Naive thymus-derived CD4-positive, alpha-beta T cell (primary cell): ENCODE data around the gene CCL13. TPM values are rescaled to one million over a fixed set of nuclear protein-coding genes. Genes with fewer than 3 reads are reported as not detected.

Experiments
- ATAC-seq: fragments of 150-1000 bp; cut with Tn5 transposase; 2 replicates; pipeline ENCODE4 v1.10.0; 2021; ENCODE audit warnings: mild to moderate bottlenecking, moderate library complexity
- CTCF ChIA-PET: fragments of 350-600 bp; sonication (Branson Sonifier 250); formaldehyde crosslinking; loops from one replicate; lab custom pipeline; 2021; ENCODE audit warnings: antibody characterized with exemption; lab: Charles Lee
- POLR2A ChIA-PET: fragments of 350-600 bp; sonication (Branson Sonifier 250); formaldehyde crosslinking; loops from one replicate; lab custom pipeline; 2021; ENCODE audit warnings: antibody characterized with exemption, inconsistent platforms; lab: Charles Lee
- DNase-seq, 9 donors: peaks; one replicate each; pipeline versions ENCODE4 v3.0.0 to v3.0.0-alpha.2; 2020 to 2022; ENCODE audit warnings: mixed read lengths in 1 of 9
- H3K27ac ChIP-seq: one replicate; pipeline ENCODE4 v1.7.0; 2013; ENCODE audit warnings: mild to moderate bottlenecking, low read depth, low read length, moderate library complexity
- H3K27me3 ChIP-seq, 2 donors: one replicate each; pipeline ENCODE4 v1.7.0; 2013; ENCODE audit warnings: low read length in 2 of 2, mild to moderate bottlenecking in 2 of 2, moderate library complexity in 2 of 2; ENCODE audit not compliant: control insufficient read depth in 2 of 2, insufficient read depth in 2 of 2
- H3K36me3 ChIP-seq, 3 experiments: 1 replicate in 2 of 3; 2 replicates in 1 of 3; pipeline ENCODE4 v1.7.0; 2013; ENCODE audit warnings: low read length in 3 of 3, mild to moderate bottlenecking in 3 of 3, moderate library complexity in 1 of 3; ENCODE audit not compliant: insufficient read depth in 3 of 3, control insufficient read depth in 2 of 3
- H3K4me1 ChIP-seq, 2 donors: one replicate each; pipeline ENCODE4 v1.7.0; 2013; ENCODE audit warnings: low read length in 2 of 2, mild to moderate bottlenecking in 2 of 2, moderate library complexity in 1 of 2; ENCODE audit not compliant: control insufficient read depth in 2 of 2, insufficient read depth in 2 of 2
- H3K4me3 ChIP-seq: 2 replicates; pipeline ENCODE4 v1.7.0; 2013; ENCODE audit warnings: mild to moderate bottlenecking, low read length
- H3K9me3 ChIP-seq, 3 experiments: 1 replicate in 2 of 3; 2 replicates in 1 of 3; pipeline ENCODE4 v1.7.0; 2013; ENCODE audit warnings: low read length in 3 of 3; ENCODE audit not compliant: control insufficient read depth in 2 of 3
- H3K27ac Mint-ChIP-seq, 9 donors: one replicate each; pipeline ENCODE4 v1.8.0; 2020 to 2022; ENCODE audit warnings: mixed read lengths in 9 of 9, mild to moderate bottlenecking in 8 of 9, moderate library complexity in 5 of 9, inconsistent platforms in 2 of 9
- H3K27me3 Mint-ChIP-seq, 5 donors: one replicate each; pipeline ENCODE4 v1.8.0; 2021 to 2022; ENCODE audit warnings: mixed read lengths in 5 of 5, mild to moderate bottlenecking in 1 of 5
- H3K36me3 Mint-ChIP-seq, 5 donors: one replicate each; pipeline ENCODE4 v1.8.0; 2020 to 2022; ENCODE audit warnings: mixed read lengths in 5 of 5, mild to moderate bottlenecking in 3 of 5, inconsistent platforms in 1 of 5
- H3K4me1 Mint-ChIP-seq, 7 donors: one replicate each; pipeline ENCODE4 v1.8.0; 2020 to 2022; ENCODE audit warnings: mixed read lengths in 7 of 7, mild to moderate bottlenecking in 3 of 7, inconsistent platforms in 1 of 7
- H3K4me3 Mint-ChIP-seq, 10 donors: one replicate each; pipeline ENCODE4 v1.8.0; 2020 to 2022; ENCODE audit warnings: mild to moderate bottlenecking in 10 of 10, mixed read lengths in 10 of 10, moderate library complexity in 6 of 10, inconsistent platforms in 2 of 10
- H3K9me3 Mint-ChIP-seq, 11 donors: one replicate each; pipeline ENCODE4 v1.8.0; 2020 to 2022; ENCODE audit warnings: mixed read lengths in 11 of 11, mild to moderate bottlenecking in 4 of 11, inconsistent platforms in 1 of 11, moderate library complexity in 1 of 11
- intact Hi-C, 2 donors: fragments of 100-400 bp; cut with micrococcal nuclease; formaldehyde crosslinking; loops; one replicate each; pipeline ENCODE4 v1.15.1; 2023
- polyA plus RNA-seq, 2 donors: library from polyadenylated mRNA; unstranded; fragments of 300-500 nt; fragmentation: Illumina TruSeq; gene quantifications; one replicate each; pipeline ENCODE4 v1.2.3, GENCODE V29; 2021
- total RNA-seq, 6 experiments: library from RNA in 5 of 6; stranded (reverse) in 5 of 6; gene quantifications; 1 replicate in 5 of 6; 2 replicates in 1 of 6; pipeline ENCODE4 v1.2.3 and lab custom pipeline; 2021 to 2026

The CCL13 gene
- total and polyA plus RNA-seq, 7 experiments from 2014 or later: not detected

GRCh38 chr17:34379868-34380267 is 23.6 kb downstream of the CCL13 start:
- no peak overlapping the region for H3K27ac ChIP-seq
- no peaks in the 10 kb centered on the region for H3K9me3 ChIP-seq
- ChIA-PET CTCF (no interaction called here), POLR2A (no interaction called here)
- no peaks in the 10 kb centered on the region for H3K36me3 ChIP-seq
- no peak overlapping the region for H3K27ac Mint-ChIP-seq
- no peaks in the 10 kb centered on the region for H3K27me3 ChIP-seq
- peak overlapping the region in 1 of 10 donors; percentile 64 for H3K4me3 Mint-ChIP-seq
- peaks cover 7 to 18% (median 7%) of the 10 kb centered on the region in 5 donors for H3K27me3 Mint-ChIP-seq
- H3K9me3 Mint-ChIP-seq: no peaks in the 10 kb centered on the region
- peaks cover 0 to 3% (median 0%) of the 10 kb centered on the region in 5 donors for H3K36me3 Mint-ChIP-seq
- H3K4me1 ChIP-seq: no peaks in the 10 kb centered on the region
- DNase-seq (no peak), ATAC-seq (no peak)
- intact Hi-C loops: no loop called here
- H3K4me1 Mint-ChIP-seq: peaks cover 0 to 62% (median 13%) of the 10 kb centered on the region in 7 donors
- H3K4me3 ChIP-seq: no peak overlapping the region

DNA sequence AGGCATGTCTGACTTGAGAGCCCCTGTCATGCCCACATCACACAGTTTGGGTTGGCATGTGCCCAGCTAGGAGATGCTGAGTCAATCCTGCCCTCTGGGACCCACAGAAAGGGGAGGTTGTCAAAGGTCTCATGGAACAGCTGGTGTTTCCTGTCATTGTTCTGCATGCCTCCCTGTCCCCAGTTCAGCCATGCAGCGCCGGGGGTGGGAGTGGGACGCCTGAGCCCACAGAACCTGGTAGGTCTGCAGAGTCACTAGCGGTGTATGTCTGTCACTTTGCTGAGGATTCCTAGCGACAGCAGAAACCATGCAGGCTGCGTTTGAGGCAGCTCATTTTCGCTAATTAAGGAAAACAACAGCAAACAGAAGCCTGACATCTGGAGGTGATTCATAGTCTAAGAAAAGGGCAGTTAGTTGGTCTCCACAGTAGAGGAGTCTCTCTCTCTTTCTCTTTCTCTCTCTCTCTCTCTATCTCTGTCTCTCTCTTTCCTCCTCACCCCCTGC is 26.4 kb downstream of the CCL13 start:
- H3K27ac ChIP-seq: no peak overlapping the region
- Mint-ChIP-seq H3K4me3 (peak overlapping the region in 2 of 10 donors; percentile 24 to 26), H3K27me3 (peaks cover 20 to 28% (median 25%) of the 10 kb centered on the region in 5 donors), H3K9me3 (no peaks in the 10 kb centered on the region), H3K27ac (peak overlapping the region in 2 of 9 donors; percentile 2 to 56), H3K36me3 (no peaks in the 10 kb centered on the region), H3K4me1 (peaks cover 0 to 60% (median 13%) of the 10 kb centered on the region in 7 donors)
- ChIA-PET CTCF (no interaction called here), POLR2A (no interaction called here)
- H3K4me3 ChIP-seq: no peak overlapping the region
- DNase-seq (peak in 1 of 9 donors; percentile 55), ATAC-seq (no peak)
- H3K27me3 ChIP-seq: peaks cover 0 to 3% of the 10 kb centered on the region in 2 donors
- no peaks in the 10 kb centered on the region for H3K36me3 ChIP-seq
- H3K4me1 ChIP-seq: no peaks in the 10 kb centered on the region
- intact Hi-C loops: no loop called here
- H3K9me3 ChIP-seq: no peaks in the 10 kb centered on the region

- Mint-ChIP-seq H3K36me3 (no peaks in the 10 kb centered on the region), H3K27ac (peak overlapping the region in 2 of 9 donors; percentile 2 to 56), H3K9me3 (no peaks in the 10 kb centered on the region), H3K4me3 (peak overlapping the region in 1 of 10 donors; percentile 24), H3K4me1 (peaks cover 0 to 63% (median 13%) of the 10 kb centered on the region in 7 donors), H3K27me3 (peaks cover 20 to 28% (median 25%) of the 10 kb centered on the region in 5 donors)
- H3K9me3 ChIP-seq: no peaks in the 10 kb centered on the region
- ATAC-seq (no peak), DNase-seq (peak in 1 of 9 donors; percentile 17)
- peaks cover 0 to 3% of the 10 kb centered on the region in 2 donors for H3K27me3 ChIP-seq
- intact Hi-C loops: no loop called here
- POLR2A ChIA-PET: no interaction called here
- no peaks in the 10 kb centered on the region for H3K36me3 ChIP-seq
- CTCF ChIA-PET: no interaction called here
- H3K4me1 ChIP-seq: no peaks in the 10 kb centered on the region
- no peak overlapping the region for H3K4me3 ChIP-seq
- H3K27ac ChIP-seq: no peak overlapping the region
Observed at GRCh38 chr17:34383216-34383615, 26.9 kb downstream of the CCL13 start.

- no peaks in the 10 kb centered on the region for H3K9me3 ChIP-seq
- intact Hi-C loops: no loop called here
- H3K27ac ChIP-seq: no peak overlapping the region
- ChIA-PET CTCF (no interaction called here), POLR2A (interaction anchor here (0.7 kb wide), 1 partner anchor 1361 kb away, joined by 3 read pairs; no protein-coding TSS in a partner anchor)
- no peaks in the 10 kb centered on the region for H3K9me3 Mint-ChIP-seq
- no peak overlapping the region for H3K27ac Mint-ChIP-seq
- H3K4me3 Mint-ChIP-seq: no peak overlapping the region
- DNase-seq (no peak), ATAC-seq (no peak)
- no peaks in the 10 kb centered on the region for H3K36me3 ChIP-seq
- H3K4me1 Mint-ChIP-seq: peaks cover 0 to 58% (median 5%) of the 10 kb centered on the region in 7 donors
- peaks cover 20 to 28% (median 23%) of the 10 kb centered on the region in 5 donors for H3K27me3 Mint-ChIP-seq
- no peak overlapping the region for H3K4me3 ChIP-seq
- H3K4me1 ChIP-seq: no peaks in the 10 kb centered on the region
- no peaks in the 10 kb centered on the region for H3K36me3 Mint-ChIP-seq
- H3K27me3 ChIP-seq: peaks cover 0 to 3% of the 10 kb centered on the region in 2 donors
Observed at GRCh38 chr17:34384271-34384670, 28.0 kb downstream of the CCL13 start.

DNA sequence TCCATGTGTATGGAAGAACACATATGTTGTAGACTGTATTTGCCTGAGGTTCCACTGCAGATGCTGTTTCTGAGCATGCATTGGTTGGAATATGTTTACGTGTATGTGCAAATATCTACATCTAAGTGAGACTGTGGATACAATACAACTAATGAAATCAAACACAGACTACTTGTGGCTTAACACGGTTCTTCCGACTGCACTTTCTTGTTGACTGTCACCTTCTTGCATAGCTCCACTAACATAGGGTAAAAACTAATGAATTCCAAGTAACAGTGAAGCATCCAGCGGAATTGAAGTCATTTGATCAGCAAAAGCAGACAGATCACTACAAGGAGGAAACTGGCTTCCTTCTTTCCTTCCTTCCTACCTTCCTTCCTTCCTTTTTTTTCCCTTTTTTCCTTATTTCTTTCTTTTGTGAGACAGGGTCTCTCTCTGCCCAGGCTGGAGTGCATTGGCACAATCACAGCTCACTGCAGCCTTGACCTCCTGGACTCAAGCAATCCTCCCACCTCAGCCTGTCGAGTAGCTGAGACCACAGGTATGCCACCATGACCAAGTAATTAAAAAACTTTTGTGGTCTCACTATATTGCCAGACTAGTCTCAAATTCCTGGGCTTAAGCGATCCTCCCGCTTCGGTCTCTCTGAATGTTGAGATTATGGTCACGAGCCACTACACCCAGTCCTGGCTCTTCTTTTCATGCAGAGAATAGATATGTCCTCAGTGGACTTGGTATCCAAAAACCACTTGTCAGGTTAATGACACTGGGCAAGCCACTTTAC is 28.7 kb downstream of the CCL13 start:
- no peak for ATAC-seq
- POLR2A ChIA-PET: no interaction called here

GRCh38 chr17:34386343-34386696 is 30.0 kb downstream of the CCL13 start:
- no peaks in the 10 kb centered on the region for H3K36me3 ChIP-seq
- H3K27ac ChIP-seq: no peak overlapping the region
- no peak for ATAC-seq
- Mint-ChIP-seq H3K4me1 (peaks cover 0 to 56% (median 6%) of the 10 kb centered on the region in 7 donors), H3K27ac (no peak overlapping the region), H3K27me3 (peaks cover 14 to 25% (median 21%) of the 10 kb centered on the region in 5 donors), H3K9me3 (no peaks in the 10 kb centered on the region), H3K4me3 (no peak overlapping the region), H3K36me3 (no peaks in the 10 kb centered on the region)
- no peak for DNase-seq
- no peaks in the 10 kb centered on the region for H3K4me1 ChIP-seq
- peaks cover 0 to 3% of the 10 kb centered on the region in 2 donors for H3K27me3 ChIP-seq
- no peak overlapping the region for H3K4me3 ChIP-seq
- intact Hi-C loops: no loop called here
- no peaks in the 10 kb centered on the region for H3K9me3 ChIP-seq
- CTCF ChIA-PET: no interaction called here
- POLR2A ChIA-PET: no interaction called here

More for the DNA sequence above, 28.7 kb downstream of the CCL13 start:
- Histone ChIP-seq H3K27ac (no peak overlapping the region), H3K36me3 (no peaks in the 10 kb centered on the region), H3K9me3 (no peaks in the 10 kb centered on the region), H3K4me1 (no peaks in the 10 kb centered on the region), H3K4me3 (no peak overlapping the region), H3K27me3 (peaks cover 0 to 3% of the 10 kb centered on the region in 2 donors)
- CTCF ChIA-PET: no interaction called here
- H3K36me3 Mint-ChIP-seq: no peaks in the 10 kb centered on the region
- no peak for DNase-seq
- H3K9me3 Mint-ChIP-seq: no peaks in the 10 kb centered on the region
- H3K27ac Mint-ChIP-seq: no peak overlapping the region
- intact Hi-C loops: no loop called here
- H3K4me3 Mint-ChIP-seq: peak overlapping the region in 1 of 10 donors; percentile 3
- H3K27me3 Mint-ChIP-seq: peaks cover 20 to 28% (median 23%) of the 10 kb centered on the region in 5 donors
- H3K4me1 Mint-ChIP-seq: peaks cover 0 to 58% (median 6%) of the 10 kb centered on the region in 7 donors
